Activated T-helper 9 cell treated with anti-CD3 and anti-CD28 coated beads, Interleukin-2, amount 50 U/mL, for 16 hours (primary cell): ENCODE data around the gene SNN.

Experiments
- DNase-seq: peaks from one replicate; pipeline ENCODE4 v3.0.0-alpha.2; 2020; ENCODE audit warnings: low read depth

The SNN gene

DNA sequence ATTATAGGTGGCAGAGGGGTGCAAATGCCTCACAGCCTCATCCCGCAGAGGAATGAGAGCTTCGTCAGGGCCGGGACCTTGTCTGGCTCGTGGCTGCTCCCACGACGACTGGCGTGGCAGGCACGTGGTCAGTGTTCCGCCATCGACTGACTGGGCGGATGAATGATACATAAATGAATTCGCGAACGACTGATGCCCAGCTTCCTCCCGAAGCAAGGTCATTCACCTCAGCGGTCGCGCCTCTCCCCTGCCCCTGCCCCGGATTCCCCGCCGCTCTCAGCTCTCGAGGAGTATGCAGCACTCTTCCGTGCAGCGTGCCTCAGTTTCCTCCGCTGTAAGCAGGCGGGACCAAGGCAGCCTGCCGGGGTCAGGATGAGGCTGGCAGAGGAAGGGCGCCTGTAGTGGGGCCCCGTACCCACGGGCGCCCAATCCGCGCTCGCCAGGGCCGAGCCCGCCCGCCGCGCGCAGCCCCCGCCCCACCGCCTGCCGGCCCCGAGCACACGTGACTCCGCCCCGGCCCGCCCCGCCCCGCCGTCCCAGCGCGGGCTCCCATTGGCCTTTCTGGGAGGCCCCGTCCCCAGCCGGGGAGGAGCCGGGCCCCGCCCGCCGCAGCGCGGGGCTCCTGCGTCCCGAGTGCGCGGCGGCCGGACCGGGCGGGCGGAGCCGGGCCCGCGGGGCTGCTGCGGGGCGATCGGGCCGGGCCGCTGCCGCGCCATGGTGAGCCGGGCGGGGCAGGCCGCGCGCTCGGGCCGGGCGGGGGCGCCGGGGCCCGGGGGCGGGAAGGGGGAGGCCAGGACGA lies at the start of gene SNN:
Gene SNN, plus strand, starts transcription at position 632 of the 799 bp plus-strand sequence. CDS start 7,605 bp downstream, outside the sequence.
- DNase-seq: peak; percentile 80

DNA sequence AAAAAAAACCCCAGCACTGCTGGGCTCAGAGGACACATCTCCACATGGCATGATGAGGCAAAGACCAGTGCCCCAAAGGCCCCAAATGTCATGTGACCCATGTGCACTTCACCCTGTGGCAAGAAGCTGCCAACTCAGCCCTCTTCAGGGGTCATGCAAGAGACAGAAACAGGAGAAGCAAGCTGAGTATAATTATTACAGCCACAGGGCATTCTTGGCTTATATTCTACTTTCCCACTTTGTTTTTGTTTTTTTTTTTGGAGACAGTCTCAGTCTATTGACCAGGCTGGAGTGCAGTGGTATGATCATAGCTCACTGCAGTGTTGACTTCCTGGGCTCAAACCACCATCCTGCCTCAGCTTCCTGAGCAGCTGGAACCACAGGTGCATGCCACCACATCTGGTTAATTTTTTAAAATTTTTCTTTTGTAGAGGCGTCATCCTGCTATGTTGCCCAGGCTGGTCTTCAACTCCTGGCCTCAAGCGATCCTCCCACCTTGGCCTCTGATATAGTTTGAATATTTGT lies 48.9 kb upstream of the SNN start:
- no peak for DNase-seq

DNA sequence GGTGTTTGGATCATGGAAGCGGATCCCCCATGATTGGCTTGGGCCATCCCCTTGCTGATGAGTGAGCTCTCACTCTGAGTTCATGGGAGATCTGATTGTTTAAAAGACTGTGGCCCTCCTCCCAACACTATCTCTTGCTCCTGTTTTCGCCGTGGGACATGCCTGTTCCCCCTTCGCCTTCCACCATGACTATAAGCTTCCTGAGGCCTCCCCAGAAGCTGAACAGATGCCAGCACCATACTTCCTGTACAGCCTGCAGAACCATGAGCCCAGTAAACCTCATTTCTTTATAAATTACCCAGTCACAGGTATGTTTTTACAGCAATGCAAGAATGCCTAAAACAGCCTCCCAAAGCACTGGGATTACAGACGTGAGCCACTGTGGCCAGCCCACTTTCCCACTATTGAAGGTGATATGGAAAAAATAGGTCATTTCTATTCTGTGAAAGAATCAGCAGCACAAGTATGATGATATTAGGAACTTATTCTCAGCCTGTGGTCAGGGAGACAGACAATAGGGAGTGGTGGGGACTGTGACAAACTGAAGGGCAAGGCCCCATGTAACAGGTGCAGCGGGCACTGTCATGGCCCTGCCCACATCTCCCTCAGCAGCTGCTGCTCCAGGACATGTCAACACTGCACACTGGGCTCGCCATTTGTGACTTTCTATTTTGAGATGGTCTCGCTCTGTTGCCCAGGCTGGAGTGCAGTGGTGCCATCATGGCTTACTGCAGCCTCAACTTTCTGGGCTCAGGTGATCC lies 47.8 kb upstream of the SNN start:
- no peak for DNase-seq

DNA sequence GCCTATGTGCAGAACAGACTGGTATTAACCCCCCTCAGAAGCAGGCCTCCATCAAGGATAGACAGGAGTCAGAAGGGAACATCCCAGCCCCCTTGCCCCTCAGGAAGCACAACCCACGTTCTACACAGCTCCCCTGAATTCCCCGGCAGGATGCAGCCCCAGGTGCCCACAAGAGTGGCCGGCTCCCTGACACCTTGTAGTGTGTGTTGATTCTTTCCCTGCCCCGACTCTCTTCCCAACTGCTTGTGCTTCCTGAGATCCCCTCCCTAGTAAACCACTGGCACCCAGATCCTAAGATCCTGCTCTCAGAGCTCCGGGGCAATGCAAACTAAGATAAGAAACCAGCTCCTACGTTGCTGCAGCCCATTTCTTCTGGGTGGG lies 46.7 kb upstream of the SNN start:
- no peak for DNase-seq

- DNase-seq: peak; percentile 7
Observed at GRCh38 chr16:11621920-11622651, 46.2 kb upstream of the SNN start.

DNA sequence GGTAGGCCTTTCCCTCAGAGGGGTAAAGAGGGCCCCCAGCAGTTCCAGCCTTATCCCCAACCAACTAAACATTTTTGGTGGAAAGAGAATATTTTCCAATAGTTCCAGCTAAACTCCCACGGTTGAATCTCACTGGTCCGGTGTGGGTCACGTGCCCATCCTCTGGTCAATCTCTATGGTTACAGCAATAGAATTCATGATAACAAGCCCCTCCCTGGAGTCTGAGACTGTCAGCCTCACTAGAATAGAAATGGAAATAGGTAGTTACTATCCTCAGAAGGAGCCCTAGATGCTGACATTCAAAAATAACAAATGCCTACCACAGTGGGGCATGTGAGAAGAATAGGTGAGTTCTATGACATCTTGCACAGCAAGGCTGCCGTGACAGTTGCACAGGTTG lies 44.0 kb upstream of the SNN start:
- no peak for DNase-seq

GRCh38 chr16:11624636-11625607 lies 43.3 kb upstream of the SNN start:
- no peak for DNase-seq

- no peak for DNase-seq
Observed at GRCh38 chr16:11625769-11626168, 42.5 kb upstream of the SNN start.

DNA sequence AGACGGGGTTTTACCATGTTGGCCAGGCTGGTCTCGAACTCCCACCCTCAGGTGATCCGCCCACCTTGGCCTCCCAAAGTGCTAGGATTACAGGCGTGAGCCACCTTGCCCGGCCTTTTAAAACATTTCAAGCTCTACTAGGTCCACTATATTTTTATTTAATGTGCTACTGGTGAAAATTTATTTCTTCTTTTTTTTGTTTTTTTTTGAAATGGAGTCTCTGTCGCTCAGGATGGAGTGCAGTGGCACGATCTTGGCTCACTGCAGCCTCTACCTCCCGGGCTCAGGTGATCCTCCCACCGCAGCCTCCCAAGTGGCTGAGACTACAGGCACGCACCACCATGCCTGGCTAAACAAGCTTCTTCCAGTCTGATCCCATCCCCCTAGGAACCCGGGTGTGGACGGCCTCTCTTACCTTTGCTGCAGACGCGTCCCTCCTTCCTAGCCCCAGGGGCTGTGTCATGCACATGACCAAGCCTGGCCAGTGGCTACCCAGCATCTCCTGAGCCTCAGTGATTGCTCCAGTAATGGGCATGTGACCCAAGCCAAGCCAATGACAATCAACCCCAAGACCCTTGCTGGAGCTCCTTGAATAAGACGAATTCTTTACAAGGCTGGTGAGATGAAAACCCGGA lies 41.5 kb upstream of the SNN start:
- DNase-seq: no peak

- no peak for DNase-seq
Observed at GRCh38 chr16:11627292-11627663, 41.0 kb upstream of the SNN start.

DNA sequence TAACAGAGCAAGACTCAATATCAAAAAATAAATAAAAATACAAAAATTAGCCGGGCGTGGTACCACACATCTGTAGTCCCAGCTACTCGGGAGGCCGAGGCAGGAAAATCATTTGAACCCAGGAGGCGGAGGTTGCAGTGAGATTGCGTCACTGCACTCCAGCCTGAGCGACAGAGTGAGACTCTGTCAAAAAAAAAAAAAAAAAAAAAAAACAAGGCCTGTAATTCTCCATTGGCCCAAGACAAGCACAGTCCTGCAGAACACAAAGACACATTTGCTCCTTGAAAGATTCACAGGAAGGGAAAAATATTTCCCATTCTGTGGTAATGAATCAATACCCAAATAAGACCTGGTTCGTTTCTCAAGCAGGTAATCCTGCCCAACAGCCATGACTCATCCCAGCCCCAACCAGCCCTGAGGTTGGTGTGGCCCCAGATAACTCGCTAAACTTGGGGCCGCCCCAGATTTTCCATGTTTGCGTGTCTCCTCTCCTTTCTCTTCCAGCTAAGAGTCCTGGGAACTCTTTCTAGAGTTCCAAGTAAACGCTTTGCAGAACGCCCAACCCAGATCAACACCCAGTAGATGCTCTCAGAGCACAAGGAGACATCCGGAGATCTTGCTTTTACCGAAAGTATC lies 40.3 kb upstream of the SNN start:
- DNase-seq: no peak

DNA sequence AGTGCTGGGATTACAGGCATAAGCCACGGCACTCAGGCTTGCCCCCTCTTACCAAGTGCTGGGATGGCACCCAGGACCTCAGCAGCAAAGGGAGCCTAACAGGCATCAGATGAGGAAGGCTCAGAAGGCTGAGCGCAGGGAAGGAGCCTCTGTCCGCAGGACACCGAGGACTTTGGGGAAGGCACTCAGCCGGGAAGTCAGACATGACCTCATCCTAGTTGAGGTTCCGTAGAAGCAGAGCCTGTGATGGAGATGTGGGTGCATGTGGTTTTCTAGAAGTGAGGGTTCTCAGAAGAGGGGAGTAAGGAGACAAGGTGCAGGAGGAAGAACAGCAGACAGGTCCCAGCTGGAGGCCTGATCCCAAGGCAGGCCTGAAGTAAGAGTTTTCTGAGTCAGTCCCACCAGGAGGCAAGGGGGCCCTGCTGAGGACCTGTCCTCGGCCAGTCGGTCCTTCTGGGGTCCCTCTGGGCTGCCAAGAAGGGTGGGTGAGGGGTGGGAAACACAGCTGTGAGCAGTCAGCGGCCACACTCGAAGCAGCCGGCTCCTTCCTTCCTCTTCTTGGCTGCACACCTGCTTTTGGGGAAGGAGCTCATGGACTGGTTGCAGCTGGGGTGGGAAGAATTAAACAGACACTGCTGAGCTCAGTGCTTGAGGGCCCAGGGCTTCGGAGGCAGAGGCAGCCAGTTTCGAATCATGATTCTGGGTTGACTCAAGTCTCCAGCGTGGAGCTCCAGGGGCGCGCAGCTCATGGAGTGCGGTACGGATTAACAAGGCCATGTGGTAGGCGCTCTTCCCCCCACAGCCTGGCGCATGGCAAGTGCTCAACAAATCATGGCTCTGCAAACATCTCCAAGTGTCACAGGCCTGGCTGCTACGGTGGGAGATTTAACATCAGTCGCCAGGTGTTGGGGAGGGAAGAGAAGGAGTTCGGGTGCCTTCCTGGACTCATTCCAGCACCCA lies 38.9 kb upstream of the SNN start:
- DNase-seq: no peak

DNA sequence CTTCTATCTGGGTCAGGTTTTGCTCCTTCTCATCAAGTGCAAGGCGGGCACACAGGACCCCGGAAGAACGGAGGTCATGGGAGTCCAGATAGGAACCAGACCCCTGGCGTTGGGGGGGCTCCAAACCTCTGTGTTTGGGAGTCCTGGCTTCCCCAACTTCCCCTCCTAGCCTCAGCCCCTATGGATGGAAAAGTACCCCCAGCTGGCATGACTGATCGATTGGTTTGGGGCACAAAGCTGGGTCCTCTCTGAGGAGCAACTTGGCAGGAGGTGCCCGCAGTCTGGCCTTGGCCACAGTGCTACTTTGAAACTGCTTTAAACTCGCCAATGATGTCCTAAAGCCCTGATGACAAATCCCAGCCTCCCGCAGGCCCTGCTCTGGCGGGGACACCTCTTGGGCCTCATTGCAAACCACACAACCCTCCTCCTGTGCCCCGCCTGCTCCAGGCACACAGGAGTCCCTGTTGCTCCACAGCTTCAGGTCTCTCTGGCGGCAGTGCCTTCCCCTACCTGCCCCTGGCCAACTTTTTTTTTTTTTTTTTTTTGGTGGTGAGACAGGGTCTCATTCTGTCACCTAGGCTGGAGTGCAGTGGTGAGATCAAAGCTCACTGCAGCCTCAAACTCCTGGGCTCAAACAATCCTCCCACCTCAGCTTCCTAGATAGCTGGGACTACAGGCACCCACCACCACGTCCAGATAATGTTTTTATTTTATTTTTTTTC lies 38.0 kb upstream of the SNN start:
- no peak for DNase-seq

DNA sequence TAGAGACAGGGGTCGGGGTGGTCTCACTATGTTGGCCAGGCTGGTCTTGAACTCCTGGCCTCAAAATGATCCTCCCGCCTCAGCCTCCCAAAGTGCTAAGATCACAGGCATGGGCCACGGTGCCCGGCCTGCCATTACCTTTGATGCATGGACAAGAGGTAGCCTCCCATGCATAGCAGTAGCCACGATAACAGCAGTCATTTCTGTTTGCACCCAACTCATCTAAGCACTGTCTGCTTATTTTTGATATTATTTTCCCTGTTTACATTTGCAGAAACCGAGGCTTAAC lies 37.5 kb upstream of the SNN start:
- no peak for DNase-seq

DNA sequence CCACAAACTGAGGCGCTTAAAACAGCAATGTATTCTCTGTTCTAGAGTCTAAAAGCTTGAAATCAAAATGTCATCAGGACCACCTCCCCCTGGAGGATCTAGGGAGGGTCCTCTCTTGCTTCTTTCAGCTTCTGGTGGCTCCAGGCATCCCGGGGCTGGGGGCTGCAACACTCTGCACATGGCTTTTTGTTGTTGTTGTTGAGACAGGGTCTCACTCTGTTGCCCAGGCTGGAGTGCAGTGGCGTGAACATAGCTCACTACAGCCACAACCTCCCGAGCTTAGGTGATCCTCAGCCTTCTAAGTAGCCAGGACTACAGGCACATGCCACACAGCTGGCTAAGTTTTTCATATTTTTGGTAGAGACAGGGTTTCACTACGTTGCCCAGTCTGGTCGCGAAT lies 37.0 kb upstream of the SNN start:
- DNase-seq: no peak

DNA sequence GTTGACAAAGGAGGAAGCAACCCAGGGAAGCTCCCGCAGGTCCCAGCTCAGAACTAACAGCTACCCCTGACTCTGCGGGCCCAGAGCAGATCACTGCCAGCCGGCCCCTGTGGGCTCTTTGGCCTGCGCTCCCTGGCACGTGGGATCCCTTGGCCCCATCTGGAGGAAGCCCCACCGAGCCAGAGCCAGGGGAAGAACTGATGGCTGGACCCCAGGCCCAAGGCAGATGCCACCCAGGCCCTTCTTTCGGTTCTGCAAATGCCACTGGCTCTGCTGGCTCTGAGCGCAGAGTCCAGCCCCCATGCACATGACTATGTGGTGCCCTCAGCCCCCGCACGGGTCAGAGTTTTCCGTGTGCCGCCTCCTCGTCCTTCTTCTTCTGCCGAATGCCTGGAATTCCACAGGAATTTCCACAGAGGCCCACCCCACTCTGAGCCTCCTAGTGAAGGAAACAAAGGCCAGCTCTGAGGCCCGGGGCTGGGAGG lies 35.8 kb upstream of the SNN start:
- DNase-seq: no peak

DNA sequence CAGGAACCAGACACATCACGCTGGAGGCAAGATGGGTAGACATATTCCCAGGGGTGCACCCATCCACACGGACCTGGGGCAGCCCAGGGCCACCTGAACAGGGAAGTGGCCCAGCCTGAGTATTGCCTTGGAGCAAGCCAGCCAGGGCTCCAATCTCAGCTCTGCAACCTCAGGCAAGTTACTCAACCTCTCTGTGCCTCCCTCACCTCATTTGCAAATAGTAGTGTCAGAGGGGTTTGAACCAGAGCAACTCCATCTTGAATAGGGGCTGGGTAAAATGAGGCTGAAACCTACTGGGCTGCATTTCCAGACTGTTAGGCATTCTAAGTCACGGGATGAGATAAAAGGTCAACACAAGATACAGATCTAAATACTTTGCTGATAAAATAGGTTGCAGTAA lies 35.1 kb upstream of the SNN start:
- DNase-seq: no peak

DNA sequence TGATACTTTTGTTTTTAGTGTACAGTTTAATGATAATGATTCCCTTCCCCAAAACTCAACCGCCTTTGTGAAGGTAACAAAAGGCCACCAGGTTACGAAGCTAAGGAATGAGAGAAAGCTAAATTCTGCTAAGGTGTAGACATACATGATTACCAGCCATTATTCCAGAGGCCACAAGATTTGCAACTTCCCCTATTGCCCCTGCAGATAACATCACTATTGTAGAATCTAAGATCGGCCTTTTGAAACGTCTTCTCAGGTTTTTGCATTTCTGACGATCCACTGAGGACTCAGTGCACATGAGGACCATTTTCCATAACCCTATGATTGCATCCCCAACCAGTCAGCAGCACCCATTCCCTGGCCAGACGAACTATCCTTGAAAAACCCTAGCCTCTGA lies 33.9 kb upstream of the SNN start:
- no peak for DNase-seq
